DOHH2 (cell line): ENCODE results near the gene PEMT.

Experiments
- CTCF ChIP-seq: fragments of 200-600 bp; sonication (generic); IDR thresholded peaks from one replicate; pipeline ENCODE4 v1.5.1; 2014; ENCODE audit warnings: antibody characterized with exemption, mild to moderate bottlenecking, low read depth, low read length; ENCODE audit not compliant: poor library complexity, severe bottlenecking
- EZH2phosphoT487 ChIP-seq: fragments of 200-600 bp; sonication (generic); IDR thresholded peaks from 2 replicates; pipeline ENCODE4 v1.6.1; 2017; ENCODE audit warnings: borderline replicate concordance, mild to moderate bottlenecking, antibody characterized with exemption, low read length, moderate library complexity, mixed read lengths

- TF ChIP-seq CTCF (no peak), EZH2phosphoT487 (no peak)
These were observed 77.9 kb downstream of the PEMT start for GRCh38 chr17:17513626-17514025.
